K562 (cell line): ENCODE results near the gene OXT. TPM values are rescaled to one million over a fixed set of nuclear protein-coding genes. Genes with fewer than 3 reads are reported as not detected.
A peak's percentile ranks its signal among the peaks of the same experiment; 100 is the strongest.

Source experiments
- ATAC-seq: fragments of 200-7000 bp; cut with Tn5 transposase; 3 replicates; pipeline ENCODE4 v1.9.1; 2020; ENCODE audit warnings: moderate library complexity
- Bru-seq: library from RNA; stranded (reverse); fragments of 400-500 nt; gene quantifications from one replicate; lab custom pipeline; 2021; lab: Mats Ljungman, UMichigan
- BruChase-seq, 2 experiments: library from RNA; stranded (reverse); fragments of 400-500 nt; gene quantifications; one replicate each; lab custom pipeline; 2021; lab: Mats Ljungman, UMichigan
- BruUV-seq: library from RNA; stranded (reverse); fragments of 400-500 nt; replicated peaks from 2 replicates; lab custom pipeline; 2021; lab: Mats Ljungman, UMichigan
- CTCF ChIA-PET: fragments of 300-600 bp; formaldehyde crosslinking; extraction: SDS; loops from one replicate; lab custom pipeline; 2021; ENCODE audit warnings: low intra/inter-chr PET ratio; lab: Yijun Ruan, JAX
- POLR2A ChIA-PET: fragments of 300-600, 350-650 bp; sonication (Branson Sonifier 250); formaldehyde crosslinking; extraction: SDS; loops from one replicate; lab custom pipeline; 2021; ENCODE audit warnings: antibody characterized with exemption, inconsistent platforms; lab: Yijun Ruan, JAX
- DNase-seq, 4 experiments: peaks; one replicate each; pipeline versions ENCODE4 v3.0.0 to v3.0.0-alpha.2; 2011 to 2018; ENCODE audit warnings: low spot score in 3 of 4, mixed read lengths in 3 of 4; ENCODE audit errors: extremely low read depth in 1 of 4
- FAIRE-seq: peaks from 2 replicates; lab custom pipeline; 2011; peaks lifted over from hg19 to GRCh38; lab: Jason Lieb, UNC
- H2AFZ ChIP-seq: 2 replicates; pipeline ENCODE4 v1.6.0; 2011; ENCODE audit warnings: low read depth, low read length, control low read depth, inconsistent platforms
- H3K27ac ChIP-seq: fragments of 200-600 bp; 3 replicates; pipeline ENCODE4 v1.8.0; 2011; ENCODE audit warnings: low read depth, mild to moderate bottlenecking, control low read depth, inconsistent platforms, low read length, moderate library complexity, mixed read lengths; ENCODE audit errors: extremely low read depth
- H3K27me3 ChIP-seq, 2 experiments: fragments of 300-600 bp in 1 of 2; 2 replicates in 1 of 2; 3 replicates in 1 of 2; pipeline versions ENCODE4 v1.6.0 to v1.8.0; 2011; ENCODE audit warnings: inconsistent platforms in 2 of 2, low read length in 2 of 2, mild to moderate bottlenecking in 1 of 2, mixed read lengths in 1 of 2, moderate library complexity in 1 of 2; ENCODE audit not compliant: control insufficient read depth in 2 of 2, insufficient read depth in 2 of 2
- H3K36me3 ChIP-seq: fragments of 300-600 bp; 3 replicates; pipeline ENCODE4 v1.8.0; 2011; ENCODE audit warnings: mild to moderate bottlenecking, low read length, inconsistent platforms; ENCODE audit not compliant: control insufficient read depth, insufficient read depth
- H3K4me1 ChIP-seq, 2 experiments: fragments of 200-600 bp in 1 of 2; replicated peaks in 1 of 2; 2 replicates in 1 of 2; 3 replicates in 1 of 2; pipeline versions ENCODE4 v1.5.1 to v1.8.0; 2011; ENCODE audit warnings: inconsistent platforms in 2 of 2, low read length in 2 of 2, mild to moderate bottlenecking in 1 of 2, mixed read lengths in 1 of 2, moderate library complexity in 1 of 2; ENCODE audit not compliant: control insufficient read depth in 2 of 2, insufficient read depth in 2 of 2
- H3K4me2 ChIP-seq: 2 replicates; pipeline ENCODE4 v1.6.1; 2011; ENCODE audit warnings: low read length, control low read depth, inconsistent platforms, mixed read lengths; ENCODE audit not compliant: insufficient read depth
- H3K4me3 ChIP-seq: fragments of 200-600 bp; sonication (generic), shearing (Covaris generic); 2 replicates; pipeline ENCODE4 v1.5.1; 2016; ENCODE audit warnings: control low read depth, inconsistent platforms
- H3K79me2 ChIP-seq: fragments of 200-600 bp; 3 replicates; pipeline ENCODE4 v1.8.0; 2011; ENCODE audit warnings: low read length, inconsistent platforms; ENCODE audit not compliant: control insufficient read depth, insufficient read depth
- H3K9ac ChIP-seq, 2 experiments: 2 replicates each; pipeline versions ENCODE4 v1.6.0 to v1.6.1; 2011; ENCODE audit warnings: low read depth in 2 of 2, low read length in 2 of 2, control low read depth in 1 of 2, inconsistent platforms in 1 of 2, mild to moderate bottlenecking in 1 of 2, mixed read lengths in 1 of 2; ENCODE audit not compliant: insufficient read depth in 1 of 2
- H3K9me1 ChIP-seq: one replicate; pipeline ENCODE4 v1.6.0; 2011; ENCODE audit warnings: inconsistent platforms, mild to moderate bottlenecking, low read length, moderate library complexity; ENCODE audit not compliant: control insufficient read depth, insufficient read depth
- H3K9me3 ChIP-seq: replicated peaks from 2 replicates; pipeline ENCODE4 v1.5.1; 2011; ENCODE audit warnings: low read depth, low read length, inconsistent platforms; ENCODE audit not compliant: control insufficient read depth, insufficient read depth
- H4K20me1 ChIP-seq: replicated peaks from 2 replicates; pipeline ENCODE4 v1.6.1; 2011; ENCODE audit warnings: low read length, inconsistent platforms, mixed read lengths; ENCODE audit not compliant: control insufficient read depth, insufficient read depth
- LARP7 ChIP-seq: fragments of 450-650 bp; IDR thresholded peaks from 2 replicates; pipeline ENCODE4 v1.6.1; 2016
- NR0B1 ChIP-seq: fragments of 450-650 bp; IDR thresholded peaks from one replicate; pipeline ENCODE4 v1.6.1; 2018; ENCODE audit warnings: mild to moderate bottlenecking, moderate library complexity; ENCODE audit not compliant: partially characterized antibody
- ZBED1 ChIP-seq: IDR thresholded peaks from 2 replicates; pipeline ENCODE4 v1.6.1; 2014
- ZNF740 ChIP-seq, 3 experiments: fragments of 200-800 bp in 1 of 3; sonication (Bioruptor generic) in 1 of 3; sonication (generic) in 1 of 3; formaldehyde crosslinking in 1 of 3; IDR thresholded peaks; 2 replicates each; pipeline versions ENCODE4 v1.6.1 to v1.8.0; 2016 to 2022; ENCODE audit warnings: mild to moderate bottlenecking in 2 of 3, missing compliant biosample characterization in 2 of 3, missing genetic modification characterization in 2 of 3, missing genetic modification reagents in 1 of 3
- WGBS: fragments of 100-300 bp; shearing (Covaris generic); methylation state at CpG from one replicate; pipeline ENCODE4 v1.1.6; 2016; ENCODE audit warnings: low coverage, mixed read lengths; ENCODE audit not compliant: insufficient coverage; ENCODE audit errors: missing lambda C conversion rate; 5-methylcytosine and 5-hydroxymethylcytosine counted together
- in situ Hi-C: fragments of 300-500 bp; cut with MboI; formaldehyde crosslinking; loops from 4 replicates; pipeline ENCODE4 v1.15.0; 2018; ENCODE audit warnings: inconsistent platforms, mixed read lengths
- intact Hi-C: fragments of 100-400 bp; cut with micrococcal nuclease; formaldehyde crosslinking; loops from 2 replicates; pipeline ENCODE4 v1.14.2; 2022
- long read RNA-seq, 3 experiments: library from polyadenylated mRNA in 2 of 3; library from RNA in 1 of 3; unstranded in 2 of 3; stranded (forward) in 1 of 3; transcript quantifications; one replicate each; pipeline ENCODE4 v2.0.0, GENCODE V29; 2019 to 2022
- polyA minus RNA-seq, 3 experiments: library from RNA; depleted of rRNA, polyadenylated mRNA; stranded (reverse); fragments of >200 nt; gene quantifications; 2 replicates each; pipeline ENCODE4 v1.2.3, GENCODE V29; 2011
- polyA plus RNA-seq, 8 experiments: library from polyadenylated mRNA; depleted of rRNA in 4 of 8; stranded (reverse) in 5 of 8; unstranded in 3 of 8; fragments of >200 nt; fragmentation: Nextera tagmentation in 2 of 8; fragmentation: Illumina TruSeq in 1 of 8; extraction: Ambion mirVana in 2 of 8; extraction: Trizol in 1 of 8; gene quantifications; 2 replicates each; pipeline versions ENCODE4 v1.2.1 to v1.2.3, GENCODE V29; 2011 to 2014; ENCODE audit warnings: inconsistent platforms in 1 of 8, missing spikeins in 1 of 8
- total RNA-seq, 7 experiments: library from RNA; depleted of rRNA in 6 of 7; stranded (reverse); fragments of >200 nt in 6 of 7; fragmentation: Illumina TruSeq in 2 of 7; extraction: Trizol in 2 of 7; gene quantifications; 2 replicates each; pipeline versions ENCODE4 v1.2.1 to v1.2.3, GENCODE V29; 2011 to 2021; ENCODE audit warnings: low replicate concordance in 1 of 7

The OXT gene
- not detected in 2 replicates for total RNA-seq (2011; cell fraction: chromatin; rRNA removed; ENCODE audit: low replicate concordance)
- not detected in 2 replicates for total RNA-seq (2011; cell fraction: nucleolus; rRNA removed)
- total RNA-seq (2011; cell fraction: nucleoplasm; rRNA removed), result not detected in 2 replicates
- not detected in 2 replicates for total RNA-seq (2014; rRNA removed)
- total RNA-seq (2014; rRNA removed; fragmentation: Illumina TruSeq; extraction: Trizol), result not detected in 2 replicates
- not detected in 2 replicates for total RNA-seq (2015; rRNA removed; fragmentation: Illumina TruSeq; extraction: Trizol)
- total RNA-seq (2021), result not detected in 2 replicates
- not detected in 2 replicates for polyA plus RNA-seq (2011; rRNA removed)
- polyA plus RNA-seq (2011; cell fraction: cytosol; rRNA removed), result not detected in 2 replicates
- polyA plus RNA-seq (2011; cell fraction: nucleus; rRNA removed), result not detected in 2 replicates
- not detected in 2 replicates for polyA plus RNA-seq (2012)
- polyA plus RNA-seq (2014; fragmentation: Illumina TruSeq; extraction: Trizol), result not detected in 2 replicates
- not detected for polyA plus RNA-seq (2014; fragmentation: Nextera tagmentation; extraction: Ambion mirVana)
- not detected in 2 replicates for polyA plus RNA-seq (2014; rRNA removed)
- not detected in 2 replicates for polyA minus RNA-seq (2011; rRNA and poly(A)+ RNA removed)
- polyA minus RNA-seq (2011; cell fraction: cytosol; rRNA and poly(A)+ RNA removed), result not detected in 2 replicates
- not detected in 2 replicates for polyA minus RNA-seq (2011; cell fraction: nucleus; rRNA and poly(A)+ RNA removed)
- Bru-seq, nascent RNA, result not detected
- not detected for BruChase-seq, experiment 1, labeled RNA remaining after a 2-hour chase
- BruChase-seq, experiment 2, labeled RNA remaining after a 6-hour chase, result not detected
- long read RNA-seq, experiment 1, result 0 reads
- long read RNA-seq, experiment 2, result 0 reads
- long read RNA-seq, experiment 3, result 0 reads

GRCh38 chr20:3071610-3072529 is at the start of gene OXT:
OXT (plus strand) TSS chr20:3071620; CDS start chr20:3071656, 36 bp downstream.
- ChIA-PET POLR2A (no interaction called here), CTCF (no interaction called here)
- in situ Hi-C loops, result no loop called here
- TF ChIP-seq NR0B1, result no peak
- TF ChIP-seq ZBED1, result no peak
- no peak for TF ChIP-seq LARP7
- TF ChIP-seq ZNF740 (CRISPR knock-in tag; IDR thresholded peaks at IDR 0.05), result no peak
- TF ChIP-seq ZNF740 (tag; IDR thresholded peaks at IDR 0.05), result no peak
- no peak within 1 kb of the TSS for H3K9ac ChIP-seq
- H3K79me2 ChIP-seq, result no peaks in the 10 kb centered on the region
- no TSS peak for BruUV-seq
- H3K27ac ChIP-seq, result no peak within 1 kb of the TSS
- DNase-seq, result peak in 1 of 4 experiments; percentile 1
- FAIRE-seq, result no peak
- H3K27me3 ChIP-seq, result no peaks in the 10 kb centered on the region
- no peak within 1 kb of the TSS for H3K4me2 ChIP-seq
- intact Hi-C loops, result no loop called here
- no peak within 1 kb of the TSS for H3K4me3 ChIP-seq
- 90% methylated on average over 11 of the region's 95 CpGs for WGBS
- no peak for ATAC-seq
- no peaks in the 10 kb centered on the region for H3K36me3 ChIP-seq
- H3K4me1 ChIP-seq, result peaks cover 6 to 20% of the 10 kb centered on the region in 2 experiments; a peak in 4 of 5 replicates
- H3K9me1 ChIP-seq, result no peaks in the 10 kb centered on the region
- no peak within 1 kb of the TSS for H2AFZ ChIP-seq
- H4K20me1 ChIP-seq, result no peaks in the 10 kb centered on the region
- H3K9me3 ChIP-seq, result no peaks in the 10 kb centered on the region
